Epidermal melanocyte (primary cell): ENCODE measurements around the gene MYL10.
"Not testable (repeated sequence)": the region's sequence is repeated elsewhere in the genome, so short reads cannot be mapped to it uniquely, and the experiment has no call there.

Experiments used
- DNase-seq: peaks from one replicate; pipeline ENCODE4 v3.0.0; 2011; ENCODE audit warnings: low spot score; ENCODE audit not compliant: insufficient read length

The MYL10 gene

GRCh38 chr7:101618916-101619315 is 10.2 kb downstream of the MYL10 start:
- DNase-seq, result no peak

GRCh38 chr7:101618207-101618839 is 10.8 kb downstream of the MYL10 start:
- DNase-seq, result no peak

- no peak for DNase-seq
These were observed 11.5 kb downstream of the MYL10 start for GRCh38 chr7:101617451-101618206.

- no peak for DNase-seq
These were observed 13.7 kb downstream of the MYL10 start for GRCh38 chr7:101615446-101615845.

GRCh38 chr7:101614939-101615302 is 14.2 kb downstream of the MYL10 start:
- no peak for DNase-seq

- DNase-seq, result no peak
These were observed 14.8 kb downstream of the MYL10 start for GRCh38 chr7:101614098-101614938.

GRCh38 chr7:101612885-101613515 is 16.1 kb downstream of the MYL10 start:
- no peak for DNase-seq

GRCh38 chr7:101608772-101609713 is 20.1 kb downstream of the MYL10 start:
- DNase-seq, result no peak

- no peak for DNase-seq
These were observed 22.6 kb downstream of the MYL10 start for GRCh38 chr7:101606498-101606923.

- DNase-seq, result no peak
These were observed 23.2 kb downstream of the MYL10 start for GRCh38 chr7:101605611-101606497.

GRCh38 chr7:101604934-101605332 is 24.2 kb downstream of the MYL10 start:
- DNase-seq, result not testable (repeated sequence)

GRCh38 chr7:101604331-101604933 is 24.7 kb downstream of the MYL10 start:
- DNase-seq, result no peak

GRCh38 chr7:101602484-101603241 is 26.4 kb downstream of the MYL10 start:
- DNase-seq, result peak; percentile 45

GRCh38 chr7:101602082-101602481 is 27.0 kb downstream of the MYL10 start:
- DNase-seq, result no peak

GRCh38 chr7:101599787-101600186 is 29.3 kb downstream of the MYL10 start:
- DNase-seq, result no peak

- no peak for DNase-seq
These were observed 29.9 kb downstream of the MYL10 start for GRCh38 chr7:101598986-101599771.

- no peak for DNase-seq
These were observed 30.6 kb downstream of the MYL10 start for GRCh38 chr7:101598422-101598985.
